Activated CD4-positive, alpha-beta T cell treated with anti-CD3 and anti-CD28 coated beads for 24 hours (primary cell): ENCODE data around the gene ZNF784.
A peak's percentile ranks its signal among the peaks of the same experiment; 100 is the strongest.

Experiments used
- DNase-seq, 2 donors: peaks; one replicate each; pipeline ENCODE4 v3.0.0-alpha.2; 2020; ENCODE audit warnings: low read depth in 2 of 2

The ZNF784 gene

GRCh38 chr19:55620410-55621204, 3.8 kb downstream of the ZNF784 start:
- DNase-seq = no peak

- DNase-seq = no peak
Observed at GRCh38 chr19:55619286-55619685, 5.1 kb downstream of the ZNF784 start.

GRCh38 chr19:55618426-55618825, 5.9 kb downstream of the ZNF784 start:
- no peak for DNase-seq

- no peak for DNase-seq
Observed at GRCh38 chr19:55617426-55617825, 6.9 kb downstream of the ZNF784 start.

- DNase-seq = no peak
Observed at GRCh38 chr19:55616395-55616875, 7.9 kb downstream of the ZNF784 start.

GRCh38 chr19:55615543-55616394, 8.6 kb downstream of the ZNF784 start:
- no peak for DNase-seq

- no peak for DNase-seq
Observed at GRCh38 chr19:55614711-55615542, 9.4 kb downstream of the ZNF784 start.

GRCh38 chr19:55613930-55614710, 10.2 kb downstream of the ZNF784 start:
- no peak for DNase-seq

GRCh38 chr19:55613396-55613795, 11.0 kb downstream of the ZNF784 start:
- DNase-seq = no peak

GRCh38 chr19:55611983-55612645, 12.3 kb downstream of the ZNF784 start:
- DNase-seq = no peak

- no peak for DNase-seq
Observed at GRCh38 chr19:55611300-55611982, 12.9 kb downstream of the ZNF784 start.

- no peak for DNase-seq
Observed at GRCh38 chr19:55609326-55609725, 15.0 kb downstream of the ZNF784 start.

- no peak for DNase-seq
Observed at GRCh38 chr19:55606817-55607216, 17.5 kb downstream of the ZNF784 start.

- DNase-seq = no peak
Observed at GRCh38 chr19:55606471-55606787, 17.9 kb downstream of the ZNF784 start.

GRCh38 chr19:55605637-55606470, 18.5 kb downstream of the ZNF784 start, which contains the start of gene ZNF865:
ZNF865 (plus strand) TSS chr19:55605647; CDS start chr19:55613619, 7,972 bp downstream.
- peak; percentile 52 to 62 for DNase-seq

GRCh38 chr19:55605207-55605636, 19.1 kb downstream of the ZNF784 start:
- DNase-seq = peak; percentile 97 to 98

- no peak for DNase-seq
Observed at GRCh38 chr19:55603581-55604292, 20.6 kb downstream of the ZNF784 start.

- no peak for DNase-seq
Observed at GRCh38 chr19:55603115-55603514, 21.3 kb downstream of the ZNF784 start.
